Myometrial cell (primary cell): ENCODE data around the gene ZDHHC11. TPM values are rescaled to one million over a fixed set of nuclear protein-coding genes. Genes with fewer than 3 reads are reported as not detected.

Experiments
- total RNA-seq: library from RNA; depleted of rRNA; stranded (reverse); fragments of >200 nt; gene quantifications from 2 replicates; pipeline ENCODE4 v1.2.3, GENCODE V29; 2015

The ZDHHC11 gene
- under 0.01 and 0.29 TPM in 2 replicates for total RNA-seq

GRCh38 chr5:850511-851006 is at the start of gene ZDHHC11:
Gene ZDHHC11 (minus strand): TSS chr5:850986. CDS start chr5:850602, 384 bp downstream.

DNA sequence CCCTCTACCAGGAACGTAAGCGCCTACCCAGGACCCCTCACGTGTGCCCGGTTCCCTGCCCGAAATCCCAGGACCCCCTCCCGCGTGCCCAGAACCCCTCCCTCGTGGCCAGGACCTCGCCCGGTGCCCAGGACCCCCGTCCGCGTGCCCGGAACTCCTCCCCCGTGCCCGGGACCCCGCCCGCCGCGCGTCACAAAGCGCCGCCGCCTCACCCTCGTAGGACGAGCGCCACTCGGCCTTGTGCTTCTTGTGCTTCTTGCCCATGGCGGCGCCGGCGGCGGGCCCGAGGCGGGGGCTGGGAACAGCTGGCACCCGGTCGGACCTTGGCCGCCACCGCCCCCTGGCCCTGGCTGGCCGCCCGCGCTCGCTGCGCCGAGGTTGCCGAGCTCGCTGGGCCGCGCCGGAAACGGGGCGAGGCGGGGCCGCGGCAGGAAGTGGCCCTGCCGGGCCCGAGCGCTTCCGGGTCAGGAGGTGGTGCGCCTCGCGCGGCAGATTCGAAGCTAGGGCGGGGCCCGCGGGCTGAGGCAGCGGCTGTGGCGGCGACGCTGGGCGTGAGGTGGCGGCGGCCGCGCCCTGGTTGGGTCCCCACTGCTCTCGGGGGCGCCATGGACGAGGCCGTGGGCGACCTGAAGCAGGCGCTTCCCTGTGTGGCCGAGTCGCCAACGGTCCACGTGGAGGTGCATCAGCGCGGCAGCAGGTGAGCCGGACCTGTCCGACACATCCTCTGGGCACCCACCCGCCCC is 41.8 kb upstream of the ZDHHC11 start, which contains the start of the genes BRD9 and TRIP13:
Gene BRD9 (minus strand): TSS at position 408 of the 743 bp plus-strand sequence. CDS start 144 bp downstream, at position 264.
Gene TRIP13 (plus strand): TSS at position 491 of the 743 bp plus-strand sequence. CDS start 115 bp downstream, at position 606.

DNA sequence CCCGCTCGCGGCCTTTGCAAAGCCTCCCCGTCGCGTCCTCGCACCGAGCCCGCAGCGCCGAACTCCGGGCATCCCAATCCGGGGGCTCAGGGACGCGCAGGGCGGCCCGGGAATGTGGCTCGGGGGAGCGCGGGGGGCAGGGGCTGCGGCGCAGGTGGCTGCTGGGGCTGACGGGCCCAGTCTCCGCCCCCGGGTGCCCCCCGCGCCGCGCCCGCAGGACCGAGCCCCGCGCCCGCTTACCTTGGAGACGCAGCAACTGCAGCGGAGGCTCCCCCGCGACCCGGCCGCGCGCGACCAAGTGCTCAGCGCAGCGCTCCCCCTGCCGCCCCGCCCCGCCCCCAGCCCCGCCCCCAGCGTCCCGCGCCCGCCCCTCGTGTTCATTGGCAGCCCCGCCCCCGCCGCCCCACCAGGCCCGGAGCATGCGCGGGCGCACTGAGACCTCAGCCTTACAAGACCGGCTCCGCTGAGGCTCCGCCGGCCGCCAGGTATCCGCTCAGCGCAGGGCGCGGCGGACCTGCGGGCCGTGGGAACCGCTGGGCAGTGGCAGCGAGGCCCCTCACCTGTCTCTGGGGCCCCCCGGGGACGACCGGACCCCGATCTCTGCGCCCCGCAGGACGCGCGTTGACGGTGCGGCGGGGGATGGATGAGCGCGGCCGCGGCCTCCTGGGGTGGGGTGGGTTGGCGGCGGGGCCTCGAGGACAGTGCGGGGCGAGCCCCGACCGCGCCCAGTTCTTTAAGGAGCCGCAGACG is 66.2 kb downstream of the ZDHHC11 start, which contains the start of gene ZDHHC11B:
Gene ZDHHC11B (minus strand): TSS at position 302 of the 750 bp plus-strand sequence. CDS start 17,810 bp downstream, outside the sequence.

Other genes with a start within 250 kb of the ZDHHC11 start
- 2.8 and 5.5 TPM in 2 replicates for gene CEP72, start 238.6 kb downstream of the ZDHHC11 start, total RNA-seq
- under 0.01 TPM in 1 of 2 replicates, not detected in the other for gene TPPP, start 157.6 kb downstream of the ZDHHC11 start, total RNA-seq
- gene ZDHHC11B, start 66.3 kb downstream of the ZDHHC11 start, total RNA-seq = not detected in 2 replicates
- 32.6 and 34.9 TPM in 2 replicates for gene BRD9, start 41.8 kb upstream of the ZDHHC11 start, total RNA-seq
- gene TRIP13, start 41.9 kb upstream of the ZDHHC11 start, total RNA-seq = 48.1 and 51.9 TPM in 2 replicates
- gene NKD2, start 157.8 kb upstream of the ZDHHC11 start, total RNA-seq = not detected in 2 replicates